Measurements from ENCODE around the gene PAX5. TPM values are rescaled to one million over a fixed set of nuclear protein-coding genes. Genes with fewer than 3 reads are reported as not detected.

PAX5 gene
- total RNA-seq, 1 donor from 2014 or later: not detected

DNA sequence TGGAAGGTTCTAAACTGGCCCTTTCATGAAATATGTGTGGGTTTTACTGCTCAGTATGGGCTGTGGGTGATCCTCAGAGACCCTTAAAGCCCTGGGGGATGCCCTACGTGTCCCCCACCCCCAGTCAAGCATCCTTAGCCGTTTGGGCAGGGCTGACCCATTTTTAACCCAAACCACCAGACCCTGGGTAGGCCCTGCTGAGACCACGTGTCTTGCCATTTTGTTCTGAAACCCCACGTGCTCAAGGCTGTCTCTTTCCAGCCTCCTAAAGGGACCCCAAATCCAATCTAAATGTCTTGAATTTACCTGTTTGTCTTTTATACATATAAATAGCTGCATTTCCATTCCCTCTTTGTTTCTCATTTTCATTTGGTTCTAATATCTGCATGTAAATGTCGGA is 94.9 kb downstream of the PAX5 start:
- H3K4me1 ChIP-seq (ENCODE audit: control insufficient read depth in 3 of 3, insufficient read depth in 3 of 3, low read length in 3 of 3): no peaks in the 10 kb centered on the region
- no peaks in the 10 kb centered on the region for H3K36me3 ChIP-seq (ENCODE audit: control insufficient read depth in 3 of 3, insufficient read depth in 3 of 3, low read length in 3 of 3)
- no peak overlapping the region for H3K27ac ChIP-seq (ENCODE audit: low read depth, low read length)
- no peaks in the 10 kb centered on the region for H3K9me3 ChIP-seq (ENCODE audit: control insufficient read depth in 3 of 3, low read length in 3 of 3)
- H3K9ac ChIP-seq (ENCODE audit: low read depth in 1 of 3, low read length in 3 of 3): no peak overlapping the region
- H3K27me3 ChIP-seq (ENCODE audit: control insufficient read depth in 3 of 3, insufficient read depth in 3 of 3, low read length in 3 of 3): peaks cover 0 to 24% (median 3%) of the 10 kb centered on the region in 3 donors
- H3K4me3 ChIP-seq (ENCODE audit: low read length in 3 of 3): no peak overlapping the region

GRCh38 chr9:36938617-36939016 is 95.5 kb downstream of the PAX5 start:
- H3K4me1 ChIP-seq (ENCODE audit: control insufficient read depth in 3 of 3, insufficient read depth in 3 of 3, low read length in 3 of 3): no peaks in the 10 kb centered on the region

DNA sequence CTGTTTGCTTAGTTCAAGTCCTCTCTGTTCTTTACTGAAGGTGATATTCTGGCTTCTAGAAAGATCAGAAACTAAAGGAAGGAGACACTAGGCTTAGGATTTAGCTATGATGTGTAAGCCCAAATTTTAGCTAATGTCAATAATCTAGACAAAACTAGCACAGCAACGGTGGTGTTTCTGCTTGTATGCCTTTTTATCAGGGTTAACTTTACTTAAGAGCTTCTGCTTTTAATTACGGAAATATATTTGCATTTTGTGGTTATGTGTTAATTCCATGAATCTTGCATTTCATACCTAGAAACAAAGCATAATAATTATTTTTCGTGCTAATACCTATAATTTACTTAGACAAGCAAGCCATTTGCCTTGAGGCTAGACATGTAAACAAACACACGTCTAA is 96.1 kb downstream of the PAX5 start:
- no peak overlapping the region for H3K4me3 ChIP-seq (ENCODE audit: low read length in 3 of 3)
- no peaks in the 10 kb centered on the region for H3K4me1 ChIP-seq (ENCODE audit: control insufficient read depth in 3 of 3, insufficient read depth in 3 of 3, low read length in 3 of 3)
- H3K9ac ChIP-seq (ENCODE audit: low read depth in 1 of 3, low read length in 3 of 3): no peak overlapping the region
- peaks cover 0 to 24% (median 3%) of the 10 kb centered on the region in 3 donors for H3K27me3 ChIP-seq (ENCODE audit: control insufficient read depth in 3 of 3, insufficient read depth in 3 of 3, low read length in 3 of 3)
- H3K27ac ChIP-seq (ENCODE audit: low read depth, low read length): no peak overlapping the region
- H3K36me3 ChIP-seq (ENCODE audit: control insufficient read depth in 3 of 3, insufficient read depth in 3 of 3, low read length in 3 of 3): no peaks in the 10 kb centered on the region
- no peaks in the 10 kb centered on the region for H3K9me3 ChIP-seq (ENCODE audit: control insufficient read depth in 3 of 3, low read length in 3 of 3)

More at GRCh38 chr9:36938617-36939016, 95.5 kb downstream of the PAX5 start:
- no peak overlapping the region for H3K27ac ChIP-seq (ENCODE audit: low read depth, low read length)
- no peaks in the 10 kb centered on the region for H3K36me3 ChIP-seq (ENCODE audit: control insufficient read depth in 3 of 3, insufficient read depth in 3 of 3, low read length in 3 of 3)
- no peak overlapping the region for H3K9ac ChIP-seq (ENCODE audit: low read depth in 1 of 3, low read length in 3 of 3)
- no peaks in the 10 kb centered on the region for H3K9me3 ChIP-seq (ENCODE audit: control insufficient read depth in 3 of 3, low read length in 3 of 3)
- H3K27me3 ChIP-seq (ENCODE audit: control insufficient read depth in 3 of 3, insufficient read depth in 3 of 3, low read length in 3 of 3): peaks cover 0 to 24% (median 3%) of the 10 kb centered on the region in 3 donors
- H3K4me3 ChIP-seq (ENCODE audit: low read length in 3 of 3): no peak overlapping the region

GRCh38 chr9:36937346-36937745 is 96.7 kb downstream of the PAX5 start:
- Histone ChIP-seq H3K4me1 (ENCODE audit: control insufficient read depth in 3 of 3, insufficient read depth in 3 of 3, low read length in 3 of 3) (no peaks in the 10 kb centered on the region), H3K36me3 (ENCODE audit: control insufficient read depth in 3 of 3, insufficient read depth in 3 of 3, low read length in 3 of 3) (no peaks in the 10 kb centered on the region), H3K9ac (ENCODE audit: low read depth in 1 of 3, low read length in 3 of 3) (no peak overlapping the region), H3K9me3 (ENCODE audit: control insufficient read depth in 3 of 3, low read length in 3 of 3) (no peaks in the 10 kb centered on the region), H3K27ac (ENCODE audit: low read depth, low read length) (no peak overlapping the region), H3K4me3 (ENCODE audit: low read length in 3 of 3) (no peak overlapping the region), H3K27me3 (ENCODE audit: control insufficient read depth in 3 of 3, insufficient read depth in 3 of 3, low read length in 3 of 3) (peaks cover 0 to 24% (median 3%) of the 10 kb centered on the region in 3 donors)

DNA sequence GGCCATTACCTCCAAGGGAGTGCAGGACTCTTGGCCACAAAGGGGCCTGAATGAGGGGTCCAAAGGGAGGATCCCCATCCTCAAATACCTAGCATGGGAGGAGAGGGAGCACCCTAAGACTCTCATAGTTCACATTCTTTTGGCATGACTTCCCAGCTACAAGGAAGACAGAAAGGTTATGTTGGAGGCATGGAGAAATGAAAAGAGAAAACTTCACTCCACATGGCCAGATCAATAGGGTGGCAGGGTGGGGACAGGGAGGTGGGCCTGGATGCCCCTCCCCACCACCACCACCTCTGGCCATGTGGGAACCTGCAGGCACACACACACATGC is 97.6 kb downstream of the PAX5 start:
- Histone ChIP-seq H3K9ac (ENCODE audit: low read depth in 1 of 3, low read length in 3 of 3) (no peak overlapping the region), H3K36me3 (ENCODE audit: control insufficient read depth in 3 of 3, insufficient read depth in 3 of 3, low read length in 3 of 3) (no peaks in the 10 kb centered on the region), H3K27ac (ENCODE audit: low read depth, low read length) (no peak overlapping the region), H3K4me1 (ENCODE audit: control insufficient read depth in 3 of 3, insufficient read depth in 3 of 3, low read length in 3 of 3) (no peaks in the 10 kb centered on the region), H3K4me3 (ENCODE audit: low read length in 3 of 3) (no peak overlapping the region), H3K27me3 (ENCODE audit: control insufficient read depth in 3 of 3, insufficient read depth in 3 of 3, low read length in 3 of 3) (peaks cover 0 to 24% (median 3%) of the 10 kb centered on the region in 3 donors), H3K9me3 (ENCODE audit: control insufficient read depth in 3 of 3, low read length in 3 of 3) (no peaks in the 10 kb centered on the region)

DNA sequence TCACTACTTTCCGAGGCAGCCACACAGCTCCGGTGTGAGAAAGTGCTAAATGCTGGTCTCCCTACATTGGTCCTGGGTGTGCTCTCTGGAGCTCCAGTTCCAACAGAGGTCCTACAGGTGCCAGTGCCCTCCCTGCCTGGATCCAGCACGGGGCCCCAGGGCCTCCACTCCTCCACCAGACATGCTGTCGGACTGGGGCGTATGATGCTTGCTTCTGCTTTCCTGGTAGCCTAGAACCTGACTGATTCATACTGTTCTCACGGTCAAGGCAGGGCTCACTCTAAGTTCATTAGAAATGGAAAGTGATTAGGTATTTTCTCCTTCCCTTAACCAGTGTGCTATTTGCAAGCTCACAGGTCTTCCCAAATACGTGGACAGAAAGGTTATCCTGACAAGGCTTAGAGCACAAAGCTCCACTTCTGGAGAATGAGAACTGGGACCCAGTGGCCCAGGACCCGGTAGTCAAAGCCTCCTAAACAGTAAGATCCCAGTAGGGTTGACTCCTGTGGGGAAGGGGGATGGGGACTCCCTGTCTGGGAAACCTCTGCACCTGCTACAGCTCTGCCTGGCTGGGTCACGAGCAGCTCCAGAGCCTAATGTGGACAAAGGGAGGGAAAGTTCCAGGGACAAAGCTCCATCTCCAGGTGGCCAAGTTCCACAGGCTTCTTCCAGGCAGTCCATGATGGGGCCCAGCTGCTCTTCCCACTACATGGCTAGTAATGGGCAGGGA is 98.1 kb downstream of the PAX5 start:
- Histone ChIP-seq H3K4me3 (ENCODE audit: low read length in 3 of 3) (no peak overlapping the region), H3K27me3 (ENCODE audit: control insufficient read depth in 3 of 3, insufficient read depth in 3 of 3, low read length in 3 of 3) (peaks cover 0 to 21% (median 3%) of the 10 kb centered on the region in 3 donors), H3K4me1 (ENCODE audit: control insufficient read depth in 3 of 3, insufficient read depth in 3 of 3, low read length in 3 of 3) (no peaks in the 10 kb centered on the region), H3K27ac (ENCODE audit: low read depth, low read length) (no peak overlapping the region), H3K9ac (ENCODE audit: low read depth in 1 of 3, low read length in 3 of 3) (no peak overlapping the region), H3K9me3 (ENCODE audit: control insufficient read depth in 3 of 3, low read length in 3 of 3) (no peaks in the 10 kb centered on the region), H3K36me3 (ENCODE audit: control insufficient read depth in 3 of 3, insufficient read depth in 3 of 3, low read length in 3 of 3) (no peaks in the 10 kb centered on the region)

DNA sequence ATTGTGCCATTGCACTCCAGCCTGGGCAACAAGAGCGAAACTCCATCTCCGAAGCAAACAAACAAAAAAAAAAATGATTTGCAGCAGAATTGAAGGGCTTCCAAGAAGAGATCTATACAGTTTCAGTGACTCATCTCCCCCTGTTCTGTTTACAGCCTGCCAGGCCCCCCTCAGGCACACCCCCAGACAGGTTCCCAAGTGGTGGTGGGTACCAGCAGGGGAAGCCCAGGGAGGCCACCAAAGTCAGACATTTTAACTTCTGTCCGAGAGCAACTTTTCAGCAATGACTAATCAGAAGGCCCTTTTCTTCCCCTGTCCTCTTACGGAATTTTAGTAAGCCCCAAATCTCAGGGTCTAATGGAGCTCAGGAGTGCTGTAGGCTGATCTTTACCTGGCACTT is 98.7 kb downstream of the PAX5 start:
- H3K27me3 ChIP-seq (ENCODE audit: control insufficient read depth in 3 of 3, insufficient read depth in 3 of 3, low read length in 3 of 3): peaks cover 0 to 15% (median 1%) of the 10 kb centered on the region in 3 donors
- H3K4me1 ChIP-seq (ENCODE audit: control insufficient read depth in 3 of 3, insufficient read depth in 3 of 3, low read length in 3 of 3): no peaks in the 10 kb centered on the region
- no peak overlapping the region for H3K9ac ChIP-seq (ENCODE audit: low read depth in 1 of 3, low read length in 3 of 3)
- no peak overlapping the region for H3K4me3 ChIP-seq (ENCODE audit: low read length in 3 of 3)
- H3K27ac ChIP-seq (ENCODE audit: low read depth, low read length): no peak overlapping the region
- H3K9me3 ChIP-seq (ENCODE audit: control insufficient read depth in 3 of 3, low read length in 3 of 3): no peaks in the 10 kb centered on the region
- H3K36me3 ChIP-seq (ENCODE audit: control insufficient read depth in 3 of 3, insufficient read depth in 3 of 3, low read length in 3 of 3): no peaks in the 10 kb centered on the region

GRCh38 chr9:36934478-36935065 is 99.5 kb downstream of the PAX5 start:
- no peak overlapping the region for H3K4me3 ChIP-seq (ENCODE audit: low read length in 3 of 3)
- no peak overlapping the region for H3K27ac ChIP-seq (ENCODE audit: low read depth, low read length)
- peaks cover 0 to 8% (median 0%) of the 10 kb centered on the region in 3 donors for H3K27me3 ChIP-seq (ENCODE audit: control insufficient read depth in 3 of 3, insufficient read depth in 3 of 3, low read length in 3 of 3)
- H3K9ac ChIP-seq (ENCODE audit: low read depth in 1 of 3, low read length in 3 of 3): no peak overlapping the region
- H3K9me3 ChIP-seq (ENCODE audit: control insufficient read depth in 3 of 3, low read length in 3 of 3): no peaks in the 10 kb centered on the region
- no peaks in the 10 kb centered on the region for H3K36me3 ChIP-seq (ENCODE audit: control insufficient read depth in 3 of 3, insufficient read depth in 3 of 3, low read length in 3 of 3)
- no peaks in the 10 kb centered on the region for H3K4me1 ChIP-seq (ENCODE audit: control insufficient read depth in 3 of 3, insufficient read depth in 3 of 3, low read length in 3 of 3)

GRCh38 chr9:36933676-36934215 is 100.3 kb downstream of the PAX5 start:
- H3K4me1 ChIP-seq (ENCODE audit: control insufficient read depth in 3 of 3, insufficient read depth in 3 of 3, low read length in 3 of 3): no peaks in the 10 kb centered on the region
- peaks cover 0 to 3% (median 0%) of the 10 kb centered on the region in 3 donors for H3K27me3 ChIP-seq (ENCODE audit: control insufficient read depth in 3 of 3, insufficient read depth in 3 of 3, low read length in 3 of 3)
- no peaks in the 10 kb centered on the region for H3K9me3 ChIP-seq (ENCODE audit: control insufficient read depth in 3 of 3, low read length in 3 of 3)
- H3K27ac ChIP-seq (ENCODE audit: low read depth, low read length): no peak overlapping the region
- H3K36me3 ChIP-seq (ENCODE audit: control insufficient read depth in 3 of 3, insufficient read depth in 3 of 3, low read length in 3 of 3): no peaks in the 10 kb centered on the region
- H3K9ac ChIP-seq (ENCODE audit: low read depth in 1 of 3, low read length in 3 of 3): no peak overlapping the region
- H3K4me3 ChIP-seq (ENCODE audit: low read length in 3 of 3): no peak overlapping the region

- H3K27ac ChIP-seq (ENCODE audit: low read depth, low read length): no peak overlapping the region
- peaks cover 0 to 6% (median 0%) of the 10 kb centered on the region in 3 donors for H3K27me3 ChIP-seq (ENCODE audit: control insufficient read depth in 3 of 3, insufficient read depth in 3 of 3, low read length in 3 of 3)
- no peaks in the 10 kb centered on the region for H3K9me3 ChIP-seq (ENCODE audit: control insufficient read depth in 3 of 3, low read length in 3 of 3)
- H3K9ac ChIP-seq (ENCODE audit: low read depth in 1 of 3, low read length in 3 of 3): no peak overlapping the region
- H3K4me1 ChIP-seq (ENCODE audit: control insufficient read depth in 3 of 3, insufficient read depth in 3 of 3, low read length in 3 of 3): no peaks in the 10 kb centered on the region
- no peaks in the 10 kb centered on the region for H3K36me3 ChIP-seq (ENCODE audit: control insufficient read depth in 3 of 3, insufficient read depth in 3 of 3, low read length in 3 of 3)
- no peak overlapping the region for H3K4me3 ChIP-seq (ENCODE audit: low read length in 3 of 3)
These were observed 101.9 kb downstream of the PAX5 start for GRCh38 chr9:36932198-36932597.
